Measurements from ENCODE around the gene LMBRD1. TPM values are rescaled to one million over a fixed set of nuclear protein-coding genes. Genes with fewer than 3 reads are reported as not detected.

Gene LMBRD1
- total and polyA plus RNA-seq, 7 donors, result 21.6 to 73.8 (median 37.6) TPM

DNA sequence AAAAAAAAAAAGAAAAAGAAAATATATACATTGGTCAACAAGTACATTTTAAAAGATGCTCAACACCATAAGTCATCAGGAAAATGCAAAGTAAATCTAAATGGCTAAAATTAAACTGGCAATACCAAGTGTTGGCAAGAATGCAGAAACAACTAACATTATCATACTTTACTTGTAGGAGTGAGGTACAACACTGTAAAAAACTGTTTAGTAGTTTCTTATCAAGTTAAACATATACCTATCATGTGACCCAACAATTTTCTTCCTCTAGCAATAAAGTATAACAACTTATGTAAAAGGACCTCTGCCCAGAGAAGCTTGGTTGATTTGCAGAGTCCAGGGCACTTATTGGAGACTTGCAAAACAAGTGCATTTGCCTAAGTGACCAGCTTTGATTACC lies 40.4 kb downstream of the LMBRD1 start:
- no peaks in the 10 kb centered on the region for H3K36me3 ChIP-seq
- no peaks in the 10 kb centered on the region for H3K27me3 ChIP-seq
- H3K4me1 ChIP-seq, result peaks cover 0 to 26% (median 9%) of the 10 kb centered on the region in 4 donors
- H3K4me3 ChIP-seq, result no peak overlapping the region
- TF ChIP-seq EP300 (IDR thresholded peaks at IDR 0.05) (no peak), POLR2A (IDR thresholded peaks at IDR 0.05) (no peak), POLR2AphosphoS5 (IDR thresholded peaks at IDR 0.05) (no peak)
- TF ChIP-seq, protein P1, sequence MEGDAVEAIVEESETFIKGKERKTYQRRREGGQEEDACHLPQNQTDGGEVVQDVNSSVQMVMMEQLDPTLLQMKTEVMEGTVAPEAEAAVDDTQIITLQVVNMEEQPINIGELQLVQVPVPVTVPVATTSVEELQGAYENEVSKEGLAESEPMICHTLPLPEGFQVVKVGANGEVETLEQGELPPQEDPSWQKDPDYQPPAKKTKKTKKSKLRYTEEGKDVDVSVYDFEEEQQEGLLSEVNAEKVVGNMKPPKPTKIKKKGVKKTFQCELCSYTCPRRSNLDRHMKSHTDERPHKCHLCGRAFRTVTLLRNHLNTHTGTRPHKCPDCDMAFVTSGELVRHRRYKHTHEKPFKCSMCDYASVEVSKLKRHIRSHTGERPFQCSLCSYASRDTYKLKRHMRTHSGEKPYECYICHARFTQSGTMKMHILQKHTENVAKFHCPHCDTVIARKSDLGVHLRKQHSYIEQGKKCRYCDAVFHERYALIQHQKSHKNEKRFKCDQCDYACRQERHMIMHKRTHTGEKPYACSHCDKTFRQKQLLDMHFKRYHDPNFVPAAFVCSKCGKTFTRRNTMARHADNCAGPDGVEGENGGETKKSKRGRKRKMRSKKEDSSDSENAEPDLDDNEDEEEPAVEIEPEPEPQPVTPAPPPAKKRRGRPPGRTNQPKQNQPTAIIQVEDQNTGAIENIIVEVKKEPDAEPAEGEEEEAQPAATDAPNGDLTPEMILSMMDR (IDR thresholded peaks at IDR 0.05), result no peak
- intact Hi-C loops (cut with DNase I), result no loop called here
- no peak for DNase-seq
- no peak overlapping the region for H3K27ac ChIP-seq
- peaks cover 0 to 5% (median 0%) of the 10 kb centered on the region in 4 donors for H3K9me3 ChIP-seq

DNA sequence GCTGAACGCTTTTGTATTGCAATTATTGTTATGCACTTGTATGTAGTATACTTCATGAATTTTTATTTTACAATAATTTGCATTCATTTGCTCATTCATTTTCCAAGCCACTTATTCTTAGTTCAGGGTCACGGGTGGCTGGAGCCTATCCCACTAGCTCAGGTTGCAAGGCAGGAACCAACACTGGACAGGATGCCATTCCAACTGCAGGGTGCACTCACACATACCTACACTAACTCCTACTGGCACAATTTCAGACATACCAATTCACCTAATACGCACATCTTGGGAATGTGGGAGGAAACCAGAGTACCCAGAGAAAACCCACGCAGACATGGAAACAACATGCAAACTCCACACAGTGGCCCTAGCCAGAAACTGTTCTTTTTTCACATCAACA lies 61.8 kb downstream of the LMBRD1 start:
- intact Hi-C loops (cut with DNase I), result no loop called here
- H3K27me3 ChIP-seq, result no peaks in the 10 kb centered on the region
- no peak for TF ChIP-seq POLR2A (IDR thresholded peaks at IDR 0.05)
- TF ChIP-seq, protein P1 (IDR thresholded peaks at IDR 0.05), result no peak
- no peak for TF ChIP-seq POLR2AphosphoS5 (IDR thresholded peaks at IDR 0.05)
- TF ChIP-seq EP300 (IDR thresholded peaks at IDR 0.05), result no peak
- DNase-seq, result no peak
- H3K27ac ChIP-seq, result no peak overlapping the region
- H3K9me3 ChIP-seq, result no peaks in the 10 kb centered on the region
- H3K4me3 ChIP-seq, result no peak overlapping the region
- H3K4me1 ChIP-seq, result no peaks in the 10 kb centered on the region
- peaks cover 0 to 13% (median 0%) of the 10 kb centered on the region in 4 donors for H3K36me3 ChIP-seq
- 95 to 96% methylated on average over 4 of the region's 4 CpGs for WGBS, 2 donors

DNA sequence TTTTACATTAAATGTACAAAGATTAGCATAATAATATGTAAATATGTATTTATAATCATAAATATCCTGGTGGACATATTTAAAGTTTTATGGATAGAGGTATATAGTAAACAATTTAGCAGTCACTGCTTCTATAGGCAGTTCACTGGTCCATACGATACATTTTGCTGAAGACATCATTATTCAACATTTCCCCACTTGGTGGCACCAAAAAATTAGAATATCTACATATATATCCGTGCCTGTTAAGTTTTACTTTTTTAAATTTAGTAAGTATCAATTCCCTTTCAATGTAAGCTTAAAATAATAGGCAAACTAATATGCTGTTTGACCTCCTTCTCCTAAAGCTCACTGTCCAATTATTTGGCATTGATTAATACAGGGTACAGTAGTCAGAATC lies 64.2 kb downstream of the LMBRD1 start:
- Histone ChIP-seq H3K9me3 (no peaks in the 10 kb centered on the region), H3K27ac (no peak overlapping the region), H3K4me1 (no peaks in the 10 kb centered on the region), H3K27me3 (no peaks in the 10 kb centered on the region), H3K36me3 (peaks cover 0 to 13% (median 0%) of the 10 kb centered on the region in 4 donors), H3K4me3 (no peak overlapping the region)
- TF ChIP-seq, protein P1 (IDR thresholded peaks at IDR 0.05), result no peak
- TF ChIP-seq POLR2A (IDR thresholded peaks at IDR 0.05) (no peak), EP300 (IDR thresholded peaks at IDR 0.05) (no peak)
- DNase-seq, result no peak
- intact Hi-C loops (cut with DNase I), result no loop called here
- WGBS, 2 donors, result 50 to 56% methylated on average over 2 of the region's 2 CpGs

DNA sequence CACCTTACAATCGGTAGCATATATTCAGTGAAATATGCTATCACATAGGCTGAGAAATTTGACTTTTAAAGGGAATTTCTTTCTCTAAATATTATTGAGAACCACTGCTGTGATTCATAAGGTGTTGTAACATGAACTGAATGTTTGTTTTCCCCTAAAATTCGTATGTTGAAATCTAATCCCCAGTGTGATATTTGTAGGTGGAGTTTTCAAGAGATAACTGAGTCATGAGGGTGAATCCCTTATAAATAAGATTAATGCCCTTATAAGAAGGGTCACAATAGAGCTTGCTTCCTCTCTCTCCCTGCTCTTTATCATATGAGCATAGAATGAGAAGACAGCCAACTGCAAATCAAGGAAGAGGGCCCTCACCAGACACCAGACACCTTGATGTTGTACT lies 64.8 kb downstream of the LMBRD1 start:
- no peak overlapping the region for H3K4me3 ChIP-seq

More for the DNA sequence above, 64.8 kb downstream of the LMBRD1 start:
- TF ChIP-seq EP300 (IDR thresholded peaks at IDR 0.05) (no peak), POLR2AphosphoS5 (IDR thresholded peaks at IDR 0.05) (no peak), POLR2A (IDR thresholded peaks at IDR 0.05) (no peak)
- TF ChIP-seq, protein P1 (IDR thresholded peaks at IDR 0.05), result no peak
- H3K36me3 ChIP-seq, result peaks cover 0 to 8% (median 0%) of the 10 kb centered on the region in 4 donors
- WGBS, 2 donors, result 69 to 81% methylated on average over 2 of the region's 2 CpGs
- no peak for DNase-seq
- no peak overlapping the region for H3K27ac ChIP-seq
- H3K4me1 ChIP-seq, result no peaks in the 10 kb centered on the region
- H3K9me3 ChIP-seq, result no peaks in the 10 kb centered on the region
- H3K27me3 ChIP-seq, result no peaks in the 10 kb centered on the region
- intact Hi-C loops (cut with DNase I), result no loop called here
